HepG2 (cell line): ENCODE data around the gene ZC2HC1B. TPM values are rescaled to one million over a fixed set of nuclear protein-coding genes. Genes with fewer than 3 reads are reported as not detected.

Experiments used
- ATAC-seq: fragments of 200-7000 bp; cut with Tn5 transposase; 3 replicates; pipeline ENCODE4 v1.9.1; 2020; ENCODE audit warnings: mild to moderate bottlenecking, moderate library complexity
- BruUV-seq: library from RNA; stranded (reverse); fragments of 400-500 nt; replicated peaks from 2 replicates; lab custom pipeline; 2021; lab: Mats Ljungman, UMichigan
- CTCF ChIA-PET: fragments of 300-600 bp; formaldehyde crosslinking; extraction: SDS; loops from one replicate; lab custom pipeline; 2021; ENCODE audit warnings: low total read pairs, inconsistent platforms, low intra/inter-chr PET ratio; lab: Yijun Ruan, JAX
- POLR2A ChIA-PET: fragments of 350-600 bp; sonication (Branson Sonifier 250); formaldehyde crosslinking; loops from one replicate; lab custom pipeline; 2020; ENCODE audit warnings: antibody characterized with exemption, inconsistent platforms; lab: Yijun Ruan, JAX
- DNase-seq: peaks from one replicate; pipeline ENCODE4 v3.0.0-alpha.2; 2015; ENCODE audit warnings: low spot score
- FAIRE-seq: peaks from 3 replicates; lab custom pipeline; 2011; peaks lifted over from hg19 to GRCh38; lab: Jason Lieb, UNC
- H2AFZ ChIP-seq: one replicate; pipeline ENCODE4 v1.6.1; 2011; ENCODE audit warnings: low read length, inconsistent platforms
- H3K27ac ChIP-seq: fragments of 300-600 bp; 3 replicates; pipeline ENCODE4 v1.8.0; 2011; ENCODE audit warnings: mixed run types, mild to moderate bottlenecking, mixed read lengths, low read length, inconsistent platforms; ENCODE audit not compliant: insufficient read depth; ENCODE audit errors: extremely low read length
- H3K27me3 ChIP-seq, 2 experiments: fragments of 200-600 bp in 1 of 2; 2 replicates in 1 of 2; 3 replicates in 1 of 2; pipeline versions ENCODE4 v1.6.0 to v1.8.0; 2011; ENCODE audit warnings: low read length in 2 of 2, mild to moderate bottlenecking in 2 of 2, moderate library complexity in 2 of 2, inconsistent platforms in 1 of 2; ENCODE audit not compliant: insufficient read depth in 2 of 2, control insufficient read depth in 1 of 2
- H3K36me3 ChIP-seq, 2 experiments: fragments of 200-600 bp in 1 of 2; replicated peaks in 1 of 2; 2 replicates in 1 of 2; 3 replicates in 1 of 2; pipeline versions ENCODE4 v1.5.1 to v1.8.0; 2011; ENCODE audit warnings: low read length in 2 of 2, inconsistent platforms in 1 of 2; ENCODE audit not compliant: insufficient read depth in 2 of 2, control insufficient read depth in 1 of 2
- H3K4me1 ChIP-seq: 2 replicates; pipeline ENCODE4 v1.5.1; 2012; ENCODE audit warnings: low read length, inconsistent platforms; ENCODE audit not compliant: insufficient read depth
- H3K4me2 ChIP-seq: 2 replicates; pipeline ENCODE4 v1.6.0; 2011; ENCODE audit warnings: low read depth, low read length, inconsistent platforms
- H3K4me3 ChIP-seq, 3 experiments: fragments of 200-600 bp in 1 of 3; sonication (generic), shearing (Covaris generic) in 1 of 3; replicated peaks in 1 of 3; 2 replicates each; pipeline ENCODE4 v1.5.1; 2011 to 2016; ENCODE audit warnings: low read length in 3 of 3, inconsistent platforms in 2 of 3, low read depth in 2 of 3, mild to moderate bottlenecking in 2 of 3, control low read depth in 1 of 3, mixed read lengths in 1 of 3; ENCODE audit not compliant: insufficient read depth in 1 of 3
- H3K79me2 ChIP-seq: one replicate; pipeline ENCODE4 v1.6.1; 2011; ENCODE audit warnings: low read length, inconsistent platforms; ENCODE audit not compliant: insufficient read depth
- H3K9ac ChIP-seq: 2 replicates; pipeline ENCODE4 v1.6.0; 2011; ENCODE audit warnings: mild to moderate bottlenecking, low read depth, low read length, inconsistent platforms; ENCODE audit not compliant: insufficient read depth
- H3K9me3 ChIP-seq: 2 replicates; pipeline ENCODE4 v1.5.1; 2012; ENCODE audit warnings: mild to moderate bottlenecking, low read length
- H4K20me1 ChIP-seq: 2 replicates; pipeline ENCODE4 v1.6.0; 2011; ENCODE audit warnings: inconsistent platforms, mild to moderate bottlenecking, low read length, moderate library complexity; ENCODE audit not compliant: insufficient read depth
- ARID3A ChIP-seq: IDR thresholded peaks from 2 replicates; pipeline ENCODE4 v1.6.1; 2012; ENCODE audit warnings: low read depth, low read length, improper control_type of control experiment
- DMTF1 ChIP-seq: sonication (generic); formaldehyde crosslinking; IDR thresholded peaks from 2 replicates; pipeline ENCODE4 v1.4.0; 2020; ENCODE audit warnings: mild to moderate bottlenecking, missing genetic modification reagents
- ELF1 ChIP-seq: sonication (generic); formaldehyde crosslinking; IDR thresholded peaks from 2 replicates; pipeline ENCODE4 v1.4.0; 2020; ENCODE audit warnings: missing genetic modification reagents
- ELF3 ChIP-seq: IDR thresholded peaks from 2 replicates; pipeline ENCODE4 v1.6.1; 2016; ENCODE audit warnings: missing genetic modification reagents, missing compliant biosample characterization
- FOXA3 ChIP-seq: IDR thresholded peaks from 2 replicates; pipeline ENCODE4 v1.6.1; 2016; ENCODE audit warnings: missing genetic modification reagents, missing compliant biosample characterization
- GABPA ChIP-seq, 2 experiments: IDR thresholded peaks; 2 replicates each; pipeline ENCODE4 v1.6.1; 2011 to 2016; ENCODE audit warnings: low read depth in 2 of 2, low read length in 1 of 2, missing biosample characterization in 1 of 2, missing genetic modification characterization in 1 of 2
- HDAC2 ChIP-seq: sonication (generic); formaldehyde crosslinking; IDR thresholded peaks from 2 replicates; pipeline ENCODE4 v1.4.0; 2020; ENCODE audit warnings: missing genetic modification reagents
- KAT8 ChIP-seq: IDR thresholded peaks from 2 replicates; pipeline ENCODE4 v1.6.1; 2016; ENCODE audit warnings: missing genetic modification reagents, missing compliant biosample characterization
- RFXAP ChIP-seq: sonication (generic); formaldehyde crosslinking; IDR thresholded peaks from 2 replicates; pipeline ENCODE4 v1.4.0; 2020; ENCODE audit warnings: missing genetic modification reagents, borderline replicate concordance
- RNF2 ChIP-seq: fragments of 450-650 bp; conservative IDR thresholded peaks from 2 replicates; pipeline ENCODE4 v1.6.1; 2016; ENCODE audit warnings: low read depth
- SMC3 ChIP-seq: IDR thresholded peaks from 2 replicates; pipeline ENCODE4 v1.6.1; 2011; ENCODE audit warnings: low read length, improper control_type of control experiment
- STAG1 ChIP-seq: sonication (generic); formaldehyde crosslinking; IDR thresholded peaks from 2 replicates; pipeline ENCODE4 v1.4.0; 2020; ENCODE audit warnings: missing genetic modification reagents
- THAP11 ChIP-seq: IDR thresholded peaks from 2 replicates; pipeline ENCODE4 v1.6.1; 2016; ENCODE audit warnings: missing biosample characterization, missing genetic modification reagents
- ZNF644 ChIP-seq: IDR thresholded peaks from 2 replicates; pipeline ENCODE4 v1.6.1; 2016; ENCODE audit warnings: low read depth
- WGBS: methylation state at CpG from one replicate; pipeline ENCODE4 v1.1.6; 2017; ENCODE audit warnings: low lambda C conversion rate; 5-methylcytosine and 5-hydroxymethylcytosine counted together
- in situ Hi-C: cut with HindIII; loops from 2 replicates; pipeline ENCODE4 v1.10.0; 2017; ENCODE audit warnings: low pct_unique_long_range_greater_than_20kb; ENCODE audit not compliant: extremely low pct_ligation_motif_present
- intact Hi-C: fragments of 100-400 bp; cut with micrococcal nuclease; formaldehyde crosslinking; loops from one replicate; pipeline ENCODE4 v1.10.0; 2022; ENCODE audit not compliant: unreplicated experiment
- polyA plus RNA-seq, 8 experiments: library from polyadenylated mRNA; depleted of rRNA in 3 of 8; stranded (reverse) in 7 of 8; unstranded in 1 of 8; fragments of >200 nt; fragmentation: Illumina TruSeq in 4 of 8; extraction: Trizol in 4 of 8; gene quantifications; 2 replicates each; pipeline versions ENCODE4 v1.2.1 to v1.2.3, GENCODE V29; 2011 to 2016; ENCODE audit warnings: low read depth in 4 of 8, missing spikeins in 1 of 8, mixed read lengths in 1 of 8; ENCODE audit not compliant: insufficient read depth in 1 of 8
- total RNA-seq, 5 experiments: library from RNA; depleted of rRNA; stranded (reverse); fragments of >200 nt; fragmentation: Illumina TruSeq; extraction: Trizol; gene quantifications; 2 replicates each; pipeline ENCODE4 v1.2.3, GENCODE V29; 2016; ENCODE audit warnings: low read depth in 1 of 5
- TF ChIP-seq, protein P1 (sequence below): sonication (generic); formaldehyde crosslinking; IDR thresholded peaks from 2 replicates; pipeline ENCODE4 v1.4.0; 2020; ENCODE audit warnings: missing genetic modification reagents
- TF ChIP-seq, protein P2 (sequence below): sonication (generic); IDR thresholded peaks from 2 replicates; pipeline ENCODE4 v1.6.1; 2016; ENCODE audit warnings: low read depth, borderline replicate concordance

The ZC2HC1B gene
- total and polyA plus RNA-seq, 2 of the 13 experiments (the other 11 are each of a cell fraction or from before 2014, with no cell fraction given) = not detected

DNA sequence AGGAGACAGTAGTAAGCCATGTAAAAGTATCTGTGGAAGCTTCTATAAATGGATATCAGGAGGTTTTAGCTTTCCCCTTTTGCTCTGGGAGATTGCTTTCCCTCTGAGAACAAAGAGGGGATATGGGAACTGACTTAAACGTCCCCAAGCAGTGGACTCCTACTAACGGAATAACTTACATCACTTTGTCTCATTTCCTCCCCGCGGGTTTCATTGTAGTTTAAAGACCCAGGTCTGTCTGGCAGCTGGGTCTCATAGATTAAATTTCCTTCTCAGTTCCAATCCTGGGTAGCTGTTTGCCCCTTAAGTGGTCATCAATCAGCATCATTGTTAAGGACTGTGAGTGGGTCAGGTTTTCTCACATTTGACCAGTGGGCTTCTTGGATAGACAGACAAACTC lies 75.1 kb downstream of the ZC2HC1B start (continued):
- TF ChIP-seq, protein P1, sequence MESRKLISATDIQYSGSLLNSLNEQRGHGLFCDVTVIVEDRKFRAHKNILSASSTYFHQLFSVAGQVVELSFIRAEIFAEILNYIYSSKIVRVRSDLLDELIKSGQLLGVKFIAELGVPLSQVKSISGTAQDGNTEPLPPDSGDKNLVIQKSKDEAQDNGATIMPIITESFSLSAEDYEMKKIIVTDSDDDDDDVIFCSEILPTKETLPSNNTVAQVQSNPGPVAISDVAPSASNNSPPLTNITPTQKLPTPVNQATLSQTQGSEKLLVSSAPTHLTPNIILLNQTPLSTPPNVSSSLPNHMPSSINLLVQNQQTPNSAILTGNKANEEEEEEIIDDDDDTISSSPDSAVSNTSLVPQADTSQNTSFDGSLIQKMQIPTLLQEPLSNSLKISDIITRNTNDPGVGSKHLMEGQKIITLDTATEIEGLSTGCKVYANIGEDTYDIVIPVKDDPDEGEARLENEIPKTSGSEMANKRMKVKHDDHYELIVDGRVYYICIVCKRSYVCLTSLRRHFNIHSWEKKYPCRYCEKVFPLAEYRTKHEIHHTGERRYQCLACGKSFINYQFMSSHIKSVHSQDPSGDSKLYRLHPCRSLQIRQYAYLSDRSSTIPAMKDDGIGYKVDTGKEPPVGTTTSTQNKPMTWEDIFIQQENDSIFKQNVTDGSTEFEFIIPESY (CRISPR knock-in tag) = no peak
- TF ChIP-seq HDAC2 (CRISPR knock-in tag) (no peak), THAP11 (CRISPR knock-in tag) (no peak)

- no peak overlapping the region for H3K27ac ChIP-seq
- no peaks in the 10 kb centered on the region for H3K9me3 ChIP-seq
- 28% methylated on average over 4 of the region's 4 CpGs for WGBS
- no TSS peak for BruUV-seq
- POLR2A ChIA-PET = no interaction called here
- no peak overlapping the region for H2AFZ ChIP-seq
- DNase-seq (peak; percentile 59), ATAC-seq (peak; percentile 74), FAIRE-seq (peak; percentile 50)
- CTCF ChIA-PET = interaction anchor here (2.2 to 3.9 kb wide), 2 partner anchors 72 to 365 kb away, joined by 33 to 42 read pairs; no protein-coding TSS in a partner anchor
- no peaks in the 10 kb centered on the region for H3K36me3 ChIP-seq
- in situ Hi-C loops = loop anchor here (5.0 kb wide), 2 partner anchors 72 to 363 kb away; no protein-coding TSS in a partner anchor
- intact Hi-C loops = loop anchor here (1.0 kb wide), 1 partner anchor 365 kb away; no protein-coding TSS in a partner anchor
- H3K27me3 ChIP-seq = no peaks in the 10 kb centered on the region
- no peak overlapping the region for H3K4me3 ChIP-seq
- no peak overlapping the region for H3K4me2 ChIP-seq
- H4K20me1 ChIP-seq = no peaks in the 10 kb centered on the region
- H3K79me2 ChIP-seq = no peaks in the 10 kb centered on the region
- peaks cover 16% of the 10 kb centered on the region for H3K4me1 ChIP-seq
- H3K9ac ChIP-seq = no peak overlapping the region
- no peak for TF ChIP-seq DMTF1 (CRISPR knock-in tag)
- TF ChIP-seq STAG1 (CRISPR knock-in tag) = peak; percentile 56
- 0 out of 2 replicates have a peak, but pooled peaks have one; percentile 25 for TF ChIP-seq ZNF644 (CRISPR knock-in tag)
- peak; percentile 74 for TF ChIP-seq ELF3 (CRISPR knock-in tag)
- TF ChIP-seq ARID3A = peak; percentile 76; the same call in 1 of the 2 replicates
- TF ChIP-seq SMC3 = peak; percentile 79
- TF ChIP-seq, protein P2, sequence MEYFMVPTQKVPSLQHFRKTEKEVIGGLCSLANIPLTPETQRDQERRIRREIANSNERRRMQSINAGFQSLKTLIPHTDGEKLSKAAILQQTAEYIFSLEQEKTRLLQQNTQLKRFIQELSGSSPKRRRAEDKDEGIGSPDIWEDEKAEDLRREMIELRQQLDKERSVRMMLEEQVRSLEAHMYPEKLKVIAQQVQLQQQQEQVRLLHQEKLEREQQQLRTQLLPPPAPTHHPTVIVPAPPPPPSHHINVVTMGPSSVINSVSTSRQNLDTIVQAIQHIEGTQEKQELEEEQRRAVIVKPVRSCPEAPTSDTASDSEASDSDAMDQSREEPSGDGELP = peak; percentile 25; the same call in 1 of the 2 replicates
- TF ChIP-seq KAT8 (CRISPR knock-in tag) = 0 out of 2 replicates have a peak, but pooled peaks have one; percentile 21
- no peak for TF ChIP-seq RFXAP (CRISPR knock-in tag)
- TF ChIP-seq FOXA3 (CRISPR knock-in tag) = peak; percentile 49; the same call in 1 of the 2 replicates
- TF ChIP-seq ELF1 = peak; percentile 66
- TF ChIP-seq GABPA (IDR thresholded peaks at IDR 0.05; ENCODE audit: low read depth, low read length) = no peak
- TF ChIP-seq GABPA (CRISPR knock-in tag; IDR thresholded peaks at IDR 0.05; ENCODE audit: low read depth) = peak; percentile 67
- TF ChIP-seq RNF2 = no peak
Measured at GRCh38 chr6:143940011-143940597, 75.8 kb downstream of the ZC2HC1B start.
